ENCODE measurements around the gene MEGF6.
"Not testable (repeated sequence)": the region's sequence is repeated elsewhere in the genome, so short reads cannot be mapped to it uniquely, and the experiment has no call there.

Gene MEGF6

GRCh38 chr1:3629561-3630160 is 18.4 kb upstream of the MEGF6 start:
- DNase-seq (ENCODE audit: low read depth in 3 of 3), result no peak

GRCh38 chr1:3628445-3628844 is 17.1 kb upstream of the MEGF6 start:
- no peak for DNase-seq (ENCODE audit: low read depth in 3 of 3)

GRCh38 chr1:3627515-3628253 is 16.4 kb upstream of the MEGF6 start:
- DNase-seq (ENCODE audit: low read depth in 3 of 3), result no peak

GRCh38 chr1:3626025-3626424 is 14.7 kb upstream of the MEGF6 start:
- no peak for DNase-seq (ENCODE audit: low read depth in 3 of 3)

- no peak for DNase-seq (ENCODE audit: low read depth in 3 of 3)
Observed at GRCh38 chr1:3625151-3625907, 14.0 kb upstream of the MEGF6 start.

- peak; percentile 95 to 97 (median 96) for DNase-seq (ENCODE audit: low read depth in 3 of 3)
Observed at GRCh38 chr1:3624200-3625136, 13.2 kb upstream of the MEGF6 start, which contains the start of gene TPRG1L. TSS of gene TPRG1L (plus strand) at chr1:3625015. CDS start at chr1:3625073, 58 bp downstream.

GRCh38 chr1:3623441-3624199 is 12.3 kb upstream of the MEGF6 start:
- DNase-seq (ENCODE audit: low read depth in 3 of 3), result no peak

GRCh38 chr1:3622102-3622501 is 10.8 kb upstream of the MEGF6 start:
- not testable (repeated sequence) for DNase-seq (ENCODE audit: low read depth in 3 of 3)

GRCh38 chr1:3621151-3621671 is 9.9 kb upstream of the MEGF6 start:
- not testable (repeated sequence) for DNase-seq (ENCODE audit: low read depth in 3 of 3)

GRCh38 chr1:3620708-3621107 is 9.4 kb upstream of the MEGF6 start:
- DNase-seq (ENCODE audit: low read depth in 3 of 3), result no peak

GRCh38 chr1:3618881-3619671 is 7.8 kb upstream of the MEGF6 start:
- DNase-seq (ENCODE audit: low read depth in 3 of 3), result peak in 2 of 3 experiments; percentile 36 to 68

- no peak for DNase-seq (ENCODE audit: low read depth in 3 of 3)
Observed at GRCh38 chr1:3618531-3618880, 7.2 kb upstream of the MEGF6 start.

GRCh38 chr1:3617806-3618345 is 6.6 kb upstream of the MEGF6 start:
- DNase-seq (ENCODE audit: low read depth in 3 of 3), result no peak

GRCh38 chr1:3616861-3617260 is 5.6 kb upstream of the MEGF6 start:
- DNase-seq (ENCODE audit: low read depth in 3 of 3), result no peak

GRCh38 chr1:3614755-3615742 is 3.7 kb upstream of the MEGF6 start:
- no peak for DNase-seq (ENCODE audit: low read depth in 3 of 3)

- DNase-seq (ENCODE audit: low read depth in 3 of 3), result no peak
Observed at GRCh38 chr1:3612123-3612522, 815 bp upstream of the MEGF6 start.

- no peak for DNase-seq (ENCODE audit: low read depth in 3 of 3)
Observed at GRCh38 chr1:3610527-3611169, 660 bp downstream of the MEGF6 start.

Measured in stimulated activated CD4-positive, alpha-beta T cell treated with anti-CD3 and anti-CD28 coated beads, TNF-alpha, amount 100 ng/mL, for 4 hours (primary cell).